ENCODE data around the gene VSTM4.

DNA sequence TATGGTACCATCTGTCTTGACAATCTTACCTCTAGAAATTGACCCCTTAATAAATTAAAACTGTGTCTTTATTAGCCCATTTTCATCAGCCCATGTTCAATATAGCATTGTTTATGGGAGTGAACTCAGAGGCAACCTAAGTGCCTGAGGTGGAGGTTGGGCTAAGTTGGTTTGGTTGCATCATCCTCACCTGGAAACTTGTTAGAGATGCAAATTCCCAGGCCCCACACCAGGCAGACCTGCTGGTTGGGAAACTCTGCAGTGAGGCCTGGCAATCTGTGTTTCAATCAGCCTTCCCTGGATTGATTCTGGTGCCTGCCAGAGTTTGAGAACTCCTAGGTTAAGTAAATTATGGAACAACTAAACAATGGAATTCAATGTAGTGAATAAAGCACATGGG, 27.9 kb upstream of the VSTM4 start:
- TF ChIP-seq, protein P1, sequence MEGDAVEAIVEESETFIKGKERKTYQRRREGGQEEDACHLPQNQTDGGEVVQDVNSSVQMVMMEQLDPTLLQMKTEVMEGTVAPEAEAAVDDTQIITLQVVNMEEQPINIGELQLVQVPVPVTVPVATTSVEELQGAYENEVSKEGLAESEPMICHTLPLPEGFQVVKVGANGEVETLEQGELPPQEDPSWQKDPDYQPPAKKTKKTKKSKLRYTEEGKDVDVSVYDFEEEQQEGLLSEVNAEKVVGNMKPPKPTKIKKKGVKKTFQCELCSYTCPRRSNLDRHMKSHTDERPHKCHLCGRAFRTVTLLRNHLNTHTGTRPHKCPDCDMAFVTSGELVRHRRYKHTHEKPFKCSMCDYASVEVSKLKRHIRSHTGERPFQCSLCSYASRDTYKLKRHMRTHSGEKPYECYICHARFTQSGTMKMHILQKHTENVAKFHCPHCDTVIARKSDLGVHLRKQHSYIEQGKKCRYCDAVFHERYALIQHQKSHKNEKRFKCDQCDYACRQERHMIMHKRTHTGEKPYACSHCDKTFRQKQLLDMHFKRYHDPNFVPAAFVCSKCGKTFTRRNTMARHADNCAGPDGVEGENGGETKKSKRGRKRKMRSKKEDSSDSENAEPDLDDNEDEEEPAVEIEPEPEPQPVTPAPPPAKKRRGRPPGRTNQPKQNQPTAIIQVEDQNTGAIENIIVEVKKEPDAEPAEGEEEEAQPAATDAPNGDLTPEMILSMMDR (IDR thresholded peaks at IDR 0.05), result no peak
- no peak for TF ChIP-seq EZH2 (IDR thresholded peaks at IDR 0.05; ENCODE audit: borderline replicate concordance, insufficient read depth, low read depth, low read length, poor library complexity, severe bottlenecking)

All from B cell (primary cell).